ENCODE results near the gene CIAO2A.
"Not testable (repeated sequence)": the region's sequence is repeated elsewhere in the genome, so short reads cannot be mapped to it uniquely, and the experiment has no call there.

Gene CIAO2A

DNA sequence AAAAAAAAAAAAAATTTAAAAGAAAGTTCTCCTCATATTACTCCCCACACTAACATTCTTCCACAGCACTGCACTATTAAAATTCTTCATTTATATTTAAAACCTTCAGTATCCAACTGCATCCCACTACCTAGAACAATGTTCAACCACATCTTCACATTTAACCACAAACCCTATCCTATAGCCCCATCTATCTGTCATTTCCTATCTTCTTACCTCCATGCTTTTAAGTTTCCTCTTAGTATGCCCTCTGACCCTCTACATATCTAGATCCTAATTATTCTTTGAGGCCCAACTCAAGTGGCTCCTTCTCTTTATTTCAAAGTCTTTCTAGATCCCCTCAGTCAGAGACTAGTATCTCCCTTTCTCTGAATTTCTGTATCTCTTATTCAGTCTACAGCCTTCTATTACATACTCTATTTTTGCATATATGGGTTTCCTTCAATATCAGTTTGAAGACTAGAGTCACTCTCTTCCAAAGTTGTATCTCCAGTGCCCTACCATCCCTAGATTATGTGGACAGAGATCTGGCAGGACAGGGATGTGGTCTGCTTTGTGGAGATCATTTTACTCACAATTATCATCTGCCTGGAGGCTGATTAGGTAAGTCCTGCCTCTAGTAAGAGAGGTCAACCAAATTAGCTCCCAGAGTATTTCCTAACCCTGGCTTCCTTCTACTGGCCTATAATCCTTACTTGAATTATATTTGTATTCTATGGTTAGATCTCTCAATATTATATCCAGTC lies 1.4 kb downstream of the CIAO2A start:
- DNase-seq (ENCODE audit: low read depth), result no peak
- TF ChIP-seq, protein P1, sequence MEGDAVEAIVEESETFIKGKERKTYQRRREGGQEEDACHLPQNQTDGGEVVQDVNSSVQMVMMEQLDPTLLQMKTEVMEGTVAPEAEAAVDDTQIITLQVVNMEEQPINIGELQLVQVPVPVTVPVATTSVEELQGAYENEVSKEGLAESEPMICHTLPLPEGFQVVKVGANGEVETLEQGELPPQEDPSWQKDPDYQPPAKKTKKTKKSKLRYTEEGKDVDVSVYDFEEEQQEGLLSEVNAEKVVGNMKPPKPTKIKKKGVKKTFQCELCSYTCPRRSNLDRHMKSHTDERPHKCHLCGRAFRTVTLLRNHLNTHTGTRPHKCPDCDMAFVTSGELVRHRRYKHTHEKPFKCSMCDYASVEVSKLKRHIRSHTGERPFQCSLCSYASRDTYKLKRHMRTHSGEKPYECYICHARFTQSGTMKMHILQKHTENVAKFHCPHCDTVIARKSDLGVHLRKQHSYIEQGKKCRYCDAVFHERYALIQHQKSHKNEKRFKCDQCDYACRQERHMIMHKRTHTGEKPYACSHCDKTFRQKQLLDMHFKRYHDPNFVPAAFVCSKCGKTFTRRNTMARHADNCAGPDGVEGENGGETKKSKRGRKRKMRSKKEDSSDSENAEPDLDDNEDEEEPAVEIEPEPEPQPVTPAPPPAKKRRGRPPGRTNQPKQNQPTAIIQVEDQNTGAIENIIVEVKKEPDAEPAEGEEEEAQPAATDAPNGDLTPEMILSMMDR (IDR thresholded peaks at IDR 0.05; ENCODE audit: low read depth, low read length, missing control alignments), result no peak
- peak overlapping the region; percentile 71 for H3K4me3 ChIP-seq (ENCODE audit: low read depth, low read length)

DNA sequence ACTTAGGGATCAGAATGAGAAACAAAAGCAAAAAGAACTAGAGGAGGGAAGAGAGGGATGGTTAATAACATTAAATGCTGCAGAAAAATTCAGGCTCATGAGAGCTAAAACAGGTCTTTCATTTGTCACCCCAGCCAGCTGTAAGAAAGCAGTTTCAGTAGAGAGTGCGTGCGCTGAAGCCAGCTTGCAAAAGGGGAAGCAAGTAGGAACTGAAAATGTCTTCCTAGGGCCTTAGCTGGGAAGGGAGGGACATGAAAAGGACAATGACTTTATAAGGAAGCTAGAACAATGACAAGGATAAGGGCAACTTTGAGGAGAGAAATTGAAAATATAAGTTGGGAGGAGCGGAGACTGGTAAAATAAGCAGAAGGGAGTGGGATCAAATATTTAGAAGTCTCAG lies 3.1 kb downstream of the CIAO2A start:
- TF ChIP-seq, protein P1 (IDR thresholded peaks at IDR 0.05; ENCODE audit: low read depth, low read length, missing control alignments), result no peak
- no peak overlapping the region; the same call in 1 of the 2 replicates for H3K4me3 ChIP-seq (ENCODE audit: low read depth, low read length)
- DNase-seq (ENCODE audit: low read depth), result no peak

DNA sequence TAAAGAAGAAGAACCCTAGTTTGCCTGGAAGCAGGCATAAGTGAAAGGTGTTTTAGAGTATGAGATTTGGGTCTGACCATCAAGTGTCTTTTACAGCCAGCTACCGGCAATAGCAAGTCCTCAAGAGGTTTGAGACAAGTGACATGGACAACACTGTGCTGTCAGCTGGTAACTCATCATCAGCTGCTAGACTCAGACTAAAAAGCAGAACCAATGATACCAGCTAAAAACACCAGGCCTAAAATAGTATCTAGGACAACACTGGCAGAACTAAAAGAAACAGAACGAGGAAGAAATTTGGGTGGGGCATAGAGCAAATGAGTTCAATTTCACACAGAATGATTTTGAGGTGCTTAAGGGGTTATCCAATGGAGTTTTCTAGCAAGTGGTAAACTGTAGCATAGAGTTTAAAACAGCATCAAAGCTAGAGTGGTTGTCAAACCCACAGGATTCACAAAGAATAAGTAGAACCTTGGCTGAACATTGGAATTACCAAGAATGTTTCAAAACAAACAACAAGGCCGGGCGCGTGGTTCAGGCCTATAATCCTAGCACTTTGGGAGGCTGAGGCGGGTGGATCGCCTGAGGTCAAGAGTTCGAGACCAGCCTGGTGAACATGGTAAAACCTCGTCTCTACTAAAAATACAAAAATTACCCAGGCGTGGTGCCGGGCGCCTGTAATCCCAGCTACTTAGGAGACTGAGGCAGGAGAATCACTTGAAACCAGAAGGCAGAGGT lies 3.9 kb downstream of the CIAO2A start:
- TF ChIP-seq, protein P1 (IDR thresholded peaks at IDR 0.05; ENCODE audit: low read depth, low read length, missing control alignments), result no peak
- DNase-seq (ENCODE audit: low read depth), result peak; percentile 76
- H3K4me3 ChIP-seq (ENCODE audit: low read depth, low read length), result peak overlapping the region; percentile 11; the same call in 1 of the 2 replicates

DNA sequence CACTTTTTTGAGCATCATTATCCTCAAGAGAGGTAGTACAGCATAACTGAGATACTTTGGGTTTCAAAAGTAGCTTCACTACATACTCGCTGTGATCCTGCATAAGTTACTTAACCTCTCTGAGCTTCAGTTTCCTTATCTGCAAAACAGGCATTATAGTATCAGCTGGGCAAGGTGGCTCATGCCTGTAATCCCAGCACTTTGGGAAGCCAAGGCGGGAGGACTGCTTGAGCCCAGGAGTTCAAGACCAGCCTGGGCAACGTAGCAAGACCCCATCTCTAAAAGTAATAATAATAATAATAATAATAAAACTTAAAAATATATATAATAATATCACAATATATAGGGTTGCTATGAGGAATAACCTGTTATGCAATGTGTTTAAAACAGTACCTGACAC lies 10.9 kb downstream of the CIAO2A start:
- H3K4me3 ChIP-seq (ENCODE audit: low read depth, low read length), result no peak overlapping the region
- DNase-seq (ENCODE audit: low read depth), result no peak

DNA sequence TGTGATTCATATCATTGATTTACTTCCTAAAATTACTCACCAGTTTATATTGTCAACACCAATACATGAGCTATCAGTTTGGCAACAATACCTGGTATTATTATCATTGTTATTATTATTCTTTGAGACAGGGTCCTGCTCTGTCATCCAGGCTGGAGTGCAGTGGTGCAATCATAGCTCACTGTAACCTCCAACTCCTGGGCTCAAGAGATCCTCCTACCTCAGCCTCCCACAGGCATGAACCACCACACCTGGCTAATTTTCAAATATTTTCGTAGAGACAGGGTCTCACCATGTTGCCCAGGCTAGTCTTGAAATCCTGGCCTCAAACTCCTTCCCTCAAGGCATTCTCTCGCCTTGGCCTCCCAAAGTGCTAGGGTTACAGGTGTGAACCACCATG lies 20.1 kb downstream of the CIAO2A start:
- DNase-seq (ENCODE audit: low read depth); H3K4me3 ChIP-seq (ENCODE audit: low read depth, low read length): not testable (repeated sequence)

More for the DNA sequence above, 10.9 kb downstream of the CIAO2A start:
- TF ChIP-seq, protein P1 (IDR thresholded peaks at IDR 0.05; ENCODE audit: low read depth, low read length, missing control alignments), result no peak

DNA sequence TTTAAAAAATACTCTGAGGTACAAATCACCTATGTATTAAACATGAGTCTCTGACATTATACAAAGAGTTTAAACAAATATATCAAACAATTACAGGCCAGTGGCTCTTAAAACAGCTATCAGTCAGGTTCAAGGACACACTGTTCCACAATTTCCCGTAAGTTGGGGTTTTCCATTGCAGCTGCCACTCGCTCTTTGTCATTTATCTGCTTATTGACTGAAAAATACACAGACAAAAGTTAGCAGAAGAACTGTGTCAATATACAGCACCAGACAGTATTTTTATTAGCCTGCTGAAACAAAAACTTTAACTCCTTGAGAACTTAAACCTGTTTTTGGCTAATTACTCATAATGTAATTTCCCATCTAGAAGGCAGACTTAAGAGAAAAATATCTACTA lies 20.8 kb downstream of the CIAO2A start:
- no peak overlapping the region for H3K4me3 ChIP-seq (ENCODE audit: low read depth, low read length)
- TF ChIP-seq, protein P1 (IDR thresholded peaks at IDR 0.05; ENCODE audit: low read depth, low read length, missing control alignments), result no peak
- no peak for DNase-seq (ENCODE audit: low read depth)

DNA sequence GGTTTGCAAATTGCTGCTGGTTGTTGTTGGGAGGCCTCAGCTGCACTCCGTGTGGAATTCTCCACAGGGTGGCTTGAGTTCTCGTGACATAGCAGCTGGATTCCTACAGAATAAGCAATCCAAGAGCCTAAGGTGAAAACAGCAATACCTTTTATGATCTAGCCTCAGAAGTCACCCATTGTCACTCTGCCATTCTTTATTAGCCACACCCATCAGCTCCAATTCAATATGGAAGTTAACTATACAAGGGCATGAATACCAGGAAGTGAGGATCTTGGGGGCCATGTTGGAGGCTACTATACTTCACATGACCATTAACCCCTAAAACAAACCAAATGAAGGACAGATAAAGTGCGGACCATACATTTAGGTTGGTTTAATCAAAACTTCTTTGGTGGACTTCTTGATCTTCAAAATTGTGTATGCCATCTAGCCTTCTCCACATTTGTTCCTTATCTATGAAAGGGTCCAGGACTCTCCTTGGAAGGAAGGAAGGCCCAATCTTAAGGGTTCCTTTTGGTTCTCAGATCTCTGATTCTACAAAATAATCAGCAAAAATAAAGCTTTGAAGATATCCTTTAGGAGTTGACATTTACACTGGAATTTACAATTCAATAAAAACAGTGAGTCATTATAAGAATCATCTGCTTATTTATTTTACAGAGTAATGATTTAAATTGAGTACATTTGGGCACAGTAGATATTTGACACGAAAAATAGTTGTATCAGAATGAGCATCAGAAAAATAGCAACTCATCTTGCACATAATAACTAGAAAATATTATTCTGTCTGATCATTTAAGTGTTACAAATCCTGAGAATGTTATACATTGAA lies 21.5 kb downstream of the CIAO2A start:
- TF ChIP-seq, protein P1 (IDR thresholded peaks at IDR 0.05; ENCODE audit: low read depth, low read length, missing control alignments), result no peak
- DNase-seq (ENCODE audit: low read depth), result no peak

More for the DNA sequence above, 21.5 kb downstream of the CIAO2A start:
- H3K4me3 ChIP-seq (ENCODE audit: low read depth, low read length), result no peak overlapping the region
